ENCODE results near the gene AP4B1. TPM values are rescaled to one million over a fixed set of nuclear protein-coding genes. Genes with fewer than 3 reads are reported as not detected.

The AP4B1 gene
- total RNA-seq, 1 donor from 2014 or later, result 50.8 TPM

- intact Hi-C loops (cut with micrococcal nuclease), result loop anchor here (1.0 to 5.0 kb wide), 6 partner anchors 9 to 1313 kb away; partner anchors contain the start of genes CAPZA1, LRIG2, SLC16A1 and ST7L
Measured at GRCh38 chr1:113931451-113931851, 26.9 kb upstream of the AP4B1 start.

GRCh38 chr1:113930499-113931161 lies 26.0 kb upstream of the AP4B1 start:
- intact Hi-C loops (cut with micrococcal nuclease), result loop anchor here (1.0 to 5.0 kb wide), 7 partner anchors 10 to 1312 kb away; partner anchors contain the start of genes CAPZA1, LRIG2, MAGI3 and SLC16A1

GRCh38 chr1:113929750-113930498 lies 25.3 kb upstream of the AP4B1 start:
- intact Hi-C loops (cut with micrococcal nuclease), result loop anchor here (1.0 to 5.0 kb wide), 15 partner anchors 17 to 1311 kb away; partner anchors contain the start of genes BCAS2, CAPZA1, CSDE1 and DCLRE1B

GRCh38 chr1:113928941-113929749 lies 24.5 kb upstream of the AP4B1 start, which contains the start of gene HIPK1:
HIPK1 (plus strand) TSS chr1:113929324.
- intact Hi-C loops (cut with micrococcal nuclease), result loop anchor here (1.0 to 5.0 kb wide), 10 partner anchors 24 to 1212 kb away; partner anchors contain the start of genes BCAS2, CSDE1, DCLRE1B and PHTF1

GRCh38 chr1:113928187-113928930 lies 23.8 kb upstream of the AP4B1 start:
- intact Hi-C loops (cut with micrococcal nuclease), result loop anchor here (2.0 to 5.0 kb wide), 2 partner anchors 828 to 1211 kb away; partner anchors contain the start of genes CSDE1 and PPM1J

GRCh38 chr1:113924473-113924872 lies 19.9 kb upstream of the AP4B1 start:
- intact Hi-C loops (cut with micrococcal nuclease), result no loop called here

- intact Hi-C loops (cut with micrococcal nuclease), result no loop called here
Measured at GRCh38 chr1:113922957-113923356, 18.4 kb upstream of the AP4B1 start.

GRCh38 chr1:113918243-113918642 lies 13.6 kb upstream of the AP4B1 start:
- intact Hi-C loops (cut with micrococcal nuclease), result no loop called here

GRCh38 chr1:113917400-113918082 lies 12.9 kb upstream of the AP4B1 start:
- intact Hi-C loops (cut with micrococcal nuclease), result no loop called here

- intact Hi-C loops (cut with micrococcal nuclease), result no loop called here
Measured at GRCh38 chr1:113916974-113917373, 12.4 kb upstream of the AP4B1 start.

- intact Hi-C loops (cut with micrococcal nuclease), result no loop called here
Measured at GRCh38 chr1:113913887-113914664, 9.5 kb upstream of the AP4B1 start.

- intact Hi-C loops (cut with micrococcal nuclease), result no loop called here
Measured at GRCh38 chr1:113913312-113913668, 8.7 kb upstream of the AP4B1 start.

GRCh38 chr1:113912594-113913311 lies 8.2 kb upstream of the AP4B1 start:
- intact Hi-C loops (cut with micrococcal nuclease), result no loop called here

GRCh38 chr1:113905435-113905861 lies 849 bp upstream of the AP4B1 start:
- intact Hi-C loops (cut with micrococcal nuclease), result loop anchor here (1.0 to 10.0 kb wide), 10 partner anchors 24 to 1194 kb away; partner anchors contain the start of genes CSDE1, HIPK1, LRIG2 and MAGI3

- intact Hi-C loops (cut with micrococcal nuclease), result loop anchor here (1.0 to 10.0 kb wide), 9 partner anchors 33 to 1189 kb away; partner anchors contain the start of genes BCAS2, LRIG2, PHTF1 and PPM1J
Measured at GRCh38 chr1:113904293-113904673, 316 bp downstream of the AP4B1 start.

- intact Hi-C loops (cut with micrococcal nuclease), result loop anchor here (1.0 to 10.0 kb wide), 9 partner anchors 32 to 1188 kb away; partner anchors contain the start of genes BCAS2, LRIG2, PHTF1 and PPM1J
Measured at GRCh38 chr1:113903501-113904292, 902 bp downstream of the AP4B1 start.

GRCh38 chr1:113901191-113901590 lies 3.4 kb downstream of the AP4B1 start:
- intact Hi-C loops (cut with micrococcal nuclease), result loop anchor here (5.0 to 10.0 kb wide), 2 partner anchors 46 to 826 kb away; partner anchors contain the start of gene LRIG2
